Ammon's horn (tissue), 1 donor: ENCODE data around the gene UNCX.

Experiments used
- DNase-seq: peaks from one replicate; pipeline ENCODE4 v3.0.0-alpha.2; 2016; ENCODE audit warnings: low spot score

UNCX gene

GRCh38 chr7:1232103-1232466, 587 bp upstream of the UNCX start:
- no peak for DNase-seq

- no peak for DNase-seq
Measured at GRCh38 chr7:1233333-1234048, 819 bp downstream of the UNCX start.

GRCh38 chr7:1234049-1234880, 1.6 kb downstream of the UNCX start:
- no peak for DNase-seq

DNA sequence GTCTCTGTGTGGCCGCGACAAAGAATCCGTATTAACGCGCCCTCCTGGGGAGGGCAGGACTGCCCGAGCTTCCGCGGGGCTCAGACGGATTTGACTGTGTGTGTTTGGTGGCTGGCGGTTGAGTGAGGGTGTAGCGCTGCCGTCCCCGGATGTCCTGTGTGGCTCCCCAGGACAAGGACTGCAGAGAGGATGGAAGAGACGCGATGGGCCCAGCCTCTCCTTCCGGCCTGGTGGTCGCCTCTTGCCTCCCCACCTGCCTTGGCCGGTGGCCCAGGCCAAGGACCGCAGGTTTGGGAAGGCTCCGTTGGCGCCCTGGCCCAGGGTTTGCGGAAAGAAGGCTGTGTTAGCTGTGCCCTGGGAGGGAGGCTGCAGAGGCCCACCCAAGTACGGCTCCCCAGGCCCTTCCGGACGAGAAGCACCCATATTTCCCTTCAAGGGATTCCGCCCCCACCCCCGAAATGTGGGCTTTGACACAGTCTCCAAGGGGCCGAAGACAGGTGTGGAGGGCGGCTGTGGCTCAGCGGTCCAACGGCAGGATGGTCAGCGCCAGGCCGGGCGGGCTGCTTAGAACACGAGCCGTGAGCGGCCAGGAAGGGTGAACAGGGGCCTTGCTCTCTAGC, 2.3 kb downstream of the UNCX start:
- DNase-seq: no peak

DNA sequence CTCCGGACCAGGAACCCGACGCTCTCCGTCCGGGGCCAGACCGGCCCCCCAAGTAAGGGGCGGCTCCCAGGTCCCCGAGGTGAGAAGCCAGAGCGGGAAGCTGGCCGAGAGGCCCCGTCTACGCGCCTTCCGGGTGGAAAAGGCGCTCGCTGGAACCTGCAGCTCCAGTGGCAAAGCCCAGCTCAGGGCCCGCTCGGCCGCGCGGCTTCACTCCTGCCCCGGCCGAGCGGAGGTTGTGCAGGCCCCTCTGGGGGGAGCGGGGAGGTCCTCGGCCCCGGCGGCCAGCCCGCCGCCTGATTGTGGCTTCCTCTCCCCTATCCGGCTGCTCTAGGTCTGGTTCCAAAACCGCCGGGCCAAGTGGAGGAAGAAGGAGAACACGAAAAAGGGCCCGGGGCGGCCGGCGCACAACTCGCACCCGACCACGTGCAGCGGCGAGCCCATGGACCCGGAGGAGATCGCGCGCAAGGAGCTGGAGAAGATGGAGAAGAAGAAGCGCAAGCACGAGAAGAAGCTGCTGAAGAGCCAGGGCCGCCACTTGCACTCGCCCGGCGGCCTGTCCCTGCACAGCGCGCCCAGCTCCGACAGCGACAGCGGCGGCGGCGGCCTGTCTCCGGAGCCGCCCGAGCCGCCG, 2.9 kb downstream of the UNCX start:
- DNase-seq: no peak

GRCh38 chr7:1236132-1236661, 3.5 kb downstream of the UNCX start:
- DNase-seq: no peak

GRCh38 chr7:1236831-1237701, 4.4 kb downstream of the UNCX start:
- DNase-seq: no peak

DNA sequence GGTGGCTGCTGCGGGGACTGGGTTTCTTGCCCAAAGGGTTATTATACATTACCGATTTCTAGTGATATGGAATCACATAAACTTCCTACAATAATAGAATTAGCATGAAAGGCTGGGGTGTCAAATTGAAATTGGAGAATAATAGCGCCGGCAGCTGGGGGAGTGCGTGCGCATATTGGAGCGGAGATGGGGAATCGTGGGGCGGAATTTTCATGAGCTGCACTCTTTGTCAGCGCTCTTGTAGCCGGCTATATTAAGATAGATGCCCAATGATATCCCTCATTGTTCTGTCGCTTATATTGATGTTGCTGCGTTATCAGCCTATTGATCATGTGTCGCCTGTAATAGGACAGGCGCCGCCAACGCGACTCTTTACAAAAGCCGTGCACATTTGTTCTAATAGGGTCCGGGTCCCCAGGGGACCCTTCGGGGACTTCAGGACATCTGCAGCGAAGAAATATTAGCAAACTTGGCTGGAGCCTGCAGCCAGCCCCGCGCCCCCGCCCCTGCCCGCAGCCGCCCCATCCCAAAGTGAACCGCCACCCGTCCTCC, 5.1 kb downstream of the UNCX start:
- DNase-seq: no peak

DNA sequence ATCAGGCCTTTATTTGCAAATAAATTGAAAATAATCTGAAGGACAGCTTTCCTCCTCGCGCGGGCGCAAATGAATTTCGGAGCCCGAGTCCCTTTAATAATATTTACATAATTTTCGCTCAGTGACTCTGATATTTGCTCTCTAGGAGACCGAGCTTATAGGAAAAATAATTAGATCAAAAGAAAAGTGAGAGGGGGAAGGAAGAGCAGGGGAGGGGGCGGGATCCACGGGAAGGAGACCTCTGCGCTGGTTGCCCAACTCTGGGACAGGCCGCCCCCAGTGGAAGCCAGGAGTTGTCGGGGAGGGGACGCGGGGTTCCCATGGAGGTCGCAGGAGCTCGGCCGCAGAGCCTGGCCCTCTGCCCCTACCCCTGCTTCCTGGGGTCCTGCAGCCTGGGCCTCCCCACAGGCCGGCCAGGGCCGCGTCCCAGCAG, 5.8 kb downstream of the UNCX start:
- DNase-seq: no peak

- no peak for DNase-seq
Measured at GRCh38 chr7:1238931-1239802, 6.5 kb downstream of the UNCX start.

DNA sequence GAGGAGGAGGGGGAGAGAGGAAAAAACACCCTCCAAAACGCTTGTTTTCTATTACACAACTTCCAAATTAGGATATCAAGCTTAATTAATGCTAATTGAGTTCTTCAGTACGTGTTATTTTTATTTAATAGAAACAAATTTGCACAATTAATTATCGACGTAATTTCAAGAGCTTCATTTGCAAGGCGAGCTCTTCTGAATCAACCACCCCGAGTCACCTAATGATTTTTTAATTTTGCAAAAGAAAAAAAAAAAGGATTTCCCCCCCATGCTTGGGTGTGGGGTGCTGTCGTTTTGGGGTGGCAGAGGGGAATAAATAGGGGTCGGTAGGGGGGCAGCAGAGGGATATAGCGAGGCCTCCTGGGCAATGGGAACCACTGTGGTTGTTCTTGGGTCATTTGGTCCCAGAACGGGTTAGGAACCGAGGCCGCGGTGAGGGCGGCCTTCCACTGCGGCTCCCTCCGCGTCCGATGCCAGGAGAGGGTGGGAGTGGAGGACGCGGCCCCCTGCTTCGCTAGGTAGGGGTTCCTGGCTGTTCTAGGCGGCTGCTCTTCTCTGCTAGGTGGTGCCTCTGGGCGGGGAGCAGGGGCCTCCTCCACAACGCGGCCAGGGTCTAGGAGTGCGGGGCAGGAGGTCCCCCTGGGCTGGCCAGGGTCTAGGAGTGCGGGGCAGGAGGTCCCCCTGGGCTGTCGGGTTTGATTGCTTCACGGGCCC, 7.3 kb downstream of the UNCX start:
- DNase-seq: no peak

- no peak for DNase-seq
Measured at GRCh38 chr7:1240517-1241257, 8.0 kb downstream of the UNCX start.

DNA sequence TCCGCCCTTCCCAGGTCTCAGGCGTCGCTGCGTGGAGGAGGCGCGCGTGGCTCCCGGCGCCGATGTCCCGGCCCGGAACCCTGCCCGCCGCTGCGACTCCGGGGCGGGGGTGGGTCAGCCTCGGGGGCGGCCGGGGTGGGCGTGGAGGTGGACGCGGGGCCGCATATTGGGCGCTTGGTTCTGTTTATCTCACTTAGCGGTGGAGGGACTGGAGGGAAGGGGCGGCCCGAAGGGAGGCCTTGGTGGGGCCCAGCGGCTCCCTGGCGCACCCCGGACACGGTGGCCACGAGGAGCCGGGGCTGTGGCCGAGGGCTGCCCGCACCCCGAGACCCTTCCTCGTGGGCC, 8.6 kb downstream of the UNCX start:
- DNase-seq: no peak

DNA sequence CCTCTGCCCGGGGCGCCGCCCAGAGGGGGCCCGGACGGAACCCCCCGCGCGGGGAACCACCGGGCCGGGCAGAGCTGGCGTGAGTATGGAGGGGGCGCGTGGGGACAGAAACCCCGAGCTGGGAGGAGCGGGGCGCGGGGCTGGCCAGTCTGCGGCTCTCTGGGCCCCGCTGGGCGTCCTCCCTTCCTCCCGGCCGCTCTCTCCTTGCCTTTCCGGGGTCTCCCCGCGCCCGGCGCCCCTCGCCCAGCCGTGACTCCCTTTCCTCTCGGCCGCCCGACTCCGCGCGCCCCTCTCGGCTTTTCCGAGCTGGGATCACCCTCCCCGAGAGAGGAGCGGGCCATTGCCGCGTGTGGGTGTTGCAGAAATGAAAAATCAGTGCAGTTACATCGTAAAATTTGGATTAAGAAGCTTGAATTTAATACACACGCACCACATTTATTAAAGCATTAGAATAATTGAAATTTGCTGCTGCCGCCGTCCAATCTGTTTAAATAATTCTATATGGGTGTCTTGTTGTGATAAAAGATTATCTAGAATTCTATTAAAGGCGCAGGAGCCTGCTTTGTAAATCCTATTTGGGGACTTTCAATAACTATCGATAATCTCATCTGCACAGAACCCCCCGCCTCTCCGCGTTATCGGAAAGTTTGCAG, 9.1 kb downstream of the UNCX start:
- no peak for DNase-seq

GRCh38 chr7:1242256-1242605, 9.6 kb downstream of the UNCX start:
- DNase-seq: no peak

DNA sequence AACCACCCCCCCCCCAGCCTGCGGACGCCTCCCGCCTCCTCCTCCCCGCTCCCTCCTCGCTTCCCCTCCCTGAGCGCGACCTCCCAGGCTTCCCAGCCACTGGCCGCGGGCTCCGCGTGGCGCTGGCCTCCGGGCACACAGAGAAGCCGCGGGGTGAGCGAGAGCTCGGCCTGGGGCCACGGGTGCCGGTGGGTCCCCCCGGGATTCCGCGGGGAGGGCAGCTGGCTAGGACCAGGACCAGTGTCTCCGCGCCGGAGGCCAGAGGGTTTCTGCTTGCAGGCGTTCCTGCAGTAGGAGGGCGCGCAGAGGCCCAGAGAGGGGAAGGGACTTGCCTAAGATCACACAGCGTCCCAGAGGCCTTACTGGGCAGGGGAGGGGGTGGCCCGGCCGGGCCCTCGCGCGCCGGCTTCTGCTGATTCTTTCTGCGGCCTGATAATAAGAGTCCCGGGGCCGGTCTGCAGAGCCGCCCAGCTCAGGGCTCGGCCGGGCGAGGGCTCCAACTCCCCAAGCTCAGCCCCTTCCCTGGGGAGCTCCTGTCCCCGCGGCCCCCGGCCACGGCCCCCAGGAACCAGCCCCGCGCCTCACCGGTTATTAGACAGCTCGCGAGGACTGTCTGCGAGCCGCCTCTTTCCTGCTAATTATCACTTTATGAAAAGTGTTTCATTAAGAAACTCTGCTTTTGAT, 10.1 kb downstream of the UNCX start:
- DNase-seq: no peak

DNA sequence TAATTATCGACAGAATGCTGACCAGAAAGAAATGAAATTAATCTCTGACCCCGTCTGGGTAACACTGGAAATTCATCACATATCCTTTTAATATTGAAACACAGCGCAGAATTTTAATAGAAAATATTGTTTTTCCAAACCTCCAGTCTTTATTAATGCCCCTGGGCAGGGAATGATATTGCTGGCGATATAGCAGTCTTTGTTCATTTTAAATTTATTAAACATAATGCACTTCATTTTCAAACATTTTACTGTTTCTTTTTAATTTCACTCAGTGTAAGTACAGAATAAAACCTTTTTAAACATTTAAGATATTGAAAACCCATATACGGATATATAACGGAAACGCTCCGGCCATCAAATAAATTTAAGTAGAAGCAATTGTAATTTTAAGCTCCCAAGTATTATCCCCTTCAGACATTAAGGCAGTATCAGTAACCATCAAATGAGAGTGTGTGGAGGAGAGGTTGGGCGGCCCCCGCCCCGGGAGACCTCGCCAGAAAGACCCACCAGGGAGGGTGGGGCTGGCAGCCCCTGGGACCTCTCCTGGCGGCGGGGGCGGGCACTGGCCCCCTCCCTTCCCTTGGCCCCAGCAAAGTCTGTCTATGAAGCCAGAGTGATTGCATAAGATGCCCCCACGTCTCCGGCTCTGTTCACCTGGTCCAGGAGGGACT, 10.8 kb downstream of the UNCX start:
- DNase-seq: no peak
